Brain microvascular endothelial cell (primary cell): ENCODE data around the gene RBFOX2.

Experiments used
- DNase-seq: peaks from one replicate; pipeline ENCODE4 v3.0.0-alpha.2; 2020
- H3K27ac ChIP-seq: fragments of 250-450 bp; sonication (Bioruptor Pico); 2 replicates; pipeline ENCODE4 v1.5.1; 2020; ENCODE audit warnings: mild to moderate bottlenecking, moderate library complexity
- H3K27me3 ChIP-seq: fragments of 250-450 bp; sonication (Bioruptor Pico); replicated peaks from 2 replicates; pipeline ENCODE4 v1.5.1; 2020; ENCODE audit warnings: mild to moderate bottlenecking
- H3K36me3 ChIP-seq: fragments of 250-450 bp; sonication (Bioruptor Pico); replicated peaks from 2 replicates; pipeline ENCODE4 v1.5.1; 2020; ENCODE audit warnings: mild to moderate bottlenecking
- H3K4me3 ChIP-seq: 2 replicates; pipeline ENCODE4 v1.5.1; 2011; ENCODE audit warnings: low read depth, mild to moderate bottlenecking, control low read depth, low read length, moderate library complexity
- in situ Hi-C: cut with HindIII; loops from 2 replicates; pipeline ENCODE4 v1.10.0; 2017; ENCODE audit warnings: low sequenced_read_pairs, low pct_ligation_motif_present
- TF ChIP-seq, protein P1 (sequence below): IDR thresholded peaks from 2 replicates; pipeline ENCODE4 v1.5.1; 2011; ENCODE audit warnings: low read depth, mild to moderate bottlenecking, moderate library complexity, low read length, control low read depth, inconsistent platforms; ENCODE audit errors: missing control alignments

RBFOX2 gene

DNA sequence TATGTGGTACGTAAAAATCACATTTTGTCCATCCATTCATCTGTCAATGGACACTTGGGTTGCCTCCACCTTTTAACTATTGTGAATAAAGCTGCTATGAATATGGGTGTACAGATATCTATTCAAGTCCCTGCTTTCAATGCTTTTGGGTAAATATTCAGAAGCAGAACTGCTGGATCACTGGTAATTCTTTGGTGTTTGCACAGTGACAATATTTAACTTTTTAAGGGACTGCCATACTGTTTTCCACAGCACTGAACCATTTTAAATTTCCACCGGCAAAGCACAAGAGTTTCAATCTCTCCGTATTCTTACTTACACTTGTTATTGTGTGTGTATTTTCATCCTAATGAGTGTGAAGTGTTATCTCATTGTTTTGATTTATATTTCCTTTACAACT is 79.4 kb downstream of the RBFOX2 start:
- H3K27me3 ChIP-seq: no peaks in the 10 kb centered on the region
- no peak for DNase-seq
- in situ Hi-C loops: no loop called here
- TF ChIP-seq, protein P1, sequence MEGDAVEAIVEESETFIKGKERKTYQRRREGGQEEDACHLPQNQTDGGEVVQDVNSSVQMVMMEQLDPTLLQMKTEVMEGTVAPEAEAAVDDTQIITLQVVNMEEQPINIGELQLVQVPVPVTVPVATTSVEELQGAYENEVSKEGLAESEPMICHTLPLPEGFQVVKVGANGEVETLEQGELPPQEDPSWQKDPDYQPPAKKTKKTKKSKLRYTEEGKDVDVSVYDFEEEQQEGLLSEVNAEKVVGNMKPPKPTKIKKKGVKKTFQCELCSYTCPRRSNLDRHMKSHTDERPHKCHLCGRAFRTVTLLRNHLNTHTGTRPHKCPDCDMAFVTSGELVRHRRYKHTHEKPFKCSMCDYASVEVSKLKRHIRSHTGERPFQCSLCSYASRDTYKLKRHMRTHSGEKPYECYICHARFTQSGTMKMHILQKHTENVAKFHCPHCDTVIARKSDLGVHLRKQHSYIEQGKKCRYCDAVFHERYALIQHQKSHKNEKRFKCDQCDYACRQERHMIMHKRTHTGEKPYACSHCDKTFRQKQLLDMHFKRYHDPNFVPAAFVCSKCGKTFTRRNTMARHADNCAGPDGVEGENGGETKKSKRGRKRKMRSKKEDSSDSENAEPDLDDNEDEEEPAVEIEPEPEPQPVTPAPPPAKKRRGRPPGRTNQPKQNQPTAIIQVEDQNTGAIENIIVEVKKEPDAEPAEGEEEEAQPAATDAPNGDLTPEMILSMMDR: no peak
- H3K27ac ChIP-seq: no peak overlapping the region
- no peaks in the 10 kb centered on the region for H3K36me3 ChIP-seq
- H3K4me3 ChIP-seq: no peak overlapping the region

DNA sequence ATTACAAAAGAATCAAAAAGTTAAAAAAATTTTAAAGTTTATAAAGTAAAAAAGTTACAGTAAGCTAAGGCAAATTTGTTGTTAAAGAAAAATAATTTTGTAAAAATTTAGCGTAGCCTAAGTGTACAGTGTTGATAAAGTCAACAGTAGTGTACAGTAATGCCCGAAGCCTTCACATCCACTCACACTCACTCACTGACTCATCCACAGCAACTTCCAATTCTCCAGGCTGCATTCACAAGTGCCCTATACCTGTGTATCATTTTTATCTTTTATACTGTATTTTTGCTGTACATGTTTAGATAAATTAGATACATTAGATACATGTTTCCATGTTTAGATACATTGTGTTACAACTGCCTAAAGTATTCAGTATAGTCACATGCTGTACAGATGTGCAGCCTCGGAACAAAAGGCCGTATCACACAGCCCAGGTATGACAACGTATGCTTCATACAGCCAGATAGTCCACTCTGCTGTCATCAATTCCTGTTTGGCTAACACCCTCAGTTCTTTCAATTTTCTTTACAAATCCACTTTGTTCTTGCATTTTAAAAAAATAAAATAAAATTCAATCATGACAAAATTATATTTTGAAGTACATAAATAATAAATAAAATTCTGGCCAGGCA is 80.7 kb downstream of the RBFOX2 start:
- TF ChIP-seq, protein P1: no peak
- Histone ChIP-seq H3K36me3 (no peaks in the 10 kb centered on the region), H3K4me3 (no peak overlapping the region), H3K27ac (no peak overlapping the region), H3K27me3 (no peaks in the 10 kb centered on the region)
- in situ Hi-C loops: no loop called here
- DNase-seq: peak; percentile 45

DNA sequence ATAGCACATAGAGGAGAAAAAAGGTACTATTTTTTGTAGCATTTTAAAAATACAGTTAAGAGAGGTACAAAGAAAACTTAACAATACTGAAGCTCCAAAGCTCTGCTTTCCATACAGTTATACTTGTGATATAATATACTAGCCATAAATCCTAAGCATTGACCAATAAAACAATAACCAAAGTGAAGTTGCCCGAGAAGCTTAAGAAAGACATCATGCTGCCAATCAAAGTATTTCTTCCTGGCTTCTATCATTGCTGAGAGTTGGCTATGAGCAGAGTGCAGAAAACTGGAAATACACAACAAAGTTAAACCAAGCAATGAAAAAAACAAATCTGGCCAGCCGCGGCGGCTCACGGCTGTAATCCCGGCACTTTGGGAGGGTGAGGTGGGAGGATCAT is 84.2 kb downstream of the RBFOX2 start:
- H3K27ac ChIP-seq: no peak overlapping the region
- no peak for DNase-seq
- in situ Hi-C loops: no loop called here
- TF ChIP-seq, protein P1: no peak
- H3K27me3 ChIP-seq: no peaks in the 10 kb centered on the region
- no peak overlapping the region for H3K4me3 ChIP-seq
- no peaks in the 10 kb centered on the region for H3K36me3 ChIP-seq

DNA sequence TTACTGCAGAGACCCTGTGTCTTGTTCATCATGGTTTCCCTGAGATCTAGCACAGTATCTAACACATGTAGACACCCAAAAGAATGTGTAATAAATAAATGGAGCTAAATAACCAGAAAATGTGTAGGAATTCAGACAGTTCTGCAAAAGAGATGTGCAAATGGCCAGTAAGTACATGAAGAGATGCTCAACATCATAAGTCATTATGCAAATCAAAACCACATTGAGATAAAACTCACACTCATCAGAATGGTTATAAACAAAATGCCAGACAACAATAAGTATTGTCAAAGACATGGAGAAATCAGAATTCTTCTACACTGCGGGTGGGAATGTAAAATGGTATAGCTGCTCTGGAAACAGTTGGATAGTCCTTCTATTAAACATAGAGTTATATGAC is 88.5 kb downstream of the RBFOX2 start:
- H3K27me3 ChIP-seq: no peaks in the 10 kb centered on the region
- no peak for DNase-seq
- in situ Hi-C loops: no loop called here

DNA sequence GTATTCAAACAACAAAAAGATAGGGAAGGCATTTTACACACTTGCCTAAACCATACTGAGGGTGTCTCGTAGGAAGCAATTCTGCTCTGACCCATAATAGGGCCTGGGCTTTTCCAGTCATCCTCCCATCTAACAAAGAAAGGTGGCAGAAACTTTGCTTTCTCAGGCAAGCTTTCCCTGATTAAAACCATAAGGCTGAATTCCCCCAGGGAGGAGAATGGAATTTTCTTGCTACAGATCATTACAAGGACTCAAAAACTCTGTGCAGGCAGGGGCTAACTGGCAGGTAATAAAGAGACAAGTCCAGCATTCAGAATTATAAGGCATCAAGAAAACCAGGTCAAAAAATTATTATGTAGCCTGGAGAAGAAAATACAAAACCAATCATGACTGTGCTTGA is 90.4 kb downstream of the RBFOX2 start:
- Histone ChIP-seq H3K4me3 (no peak overlapping the region), H3K36me3 (no peaks in the 10 kb centered on the region), H3K27me3 (no peaks in the 10 kb centered on the region), H3K27ac (no peak overlapping the region)
- no peak for DNase-seq
- in situ Hi-C loops: no loop called here
- TF ChIP-seq, protein P1: no peak

More for the DNA sequence above, 88.5 kb downstream of the RBFOX2 start:
- TF ChIP-seq, protein P1: no peak
- no peak overlapping the region for H3K27ac ChIP-seq
- no peaks in the 10 kb centered on the region for H3K36me3 ChIP-seq
- H3K4me3 ChIP-seq: no peak overlapping the region

DNA sequence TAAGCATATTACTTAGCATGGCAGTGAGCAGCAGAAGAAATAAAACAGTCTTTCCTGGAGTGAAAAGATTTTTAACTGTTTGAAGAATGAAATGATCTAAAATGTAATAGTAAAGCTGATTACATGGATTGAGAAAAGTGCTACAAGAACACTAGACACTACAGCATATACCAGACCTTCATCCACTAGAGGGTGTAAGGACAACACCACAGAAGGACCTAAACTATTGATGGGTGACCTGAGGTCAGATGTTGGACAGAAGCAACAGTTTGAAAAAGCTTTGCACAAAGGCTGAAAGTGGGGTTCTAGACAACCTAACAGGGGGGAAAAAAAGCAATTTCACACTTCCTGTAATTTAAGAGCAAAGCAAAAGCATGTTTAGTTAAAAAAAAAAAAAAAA is 97.7 kb downstream of the RBFOX2 start:
- Histone ChIP-seq H3K27ac (no peak overlapping the region), H3K27me3 (no peaks in the 10 kb centered on the region), H3K36me3 (no peaks in the 10 kb centered on the region), H3K4me3 (no peak overlapping the region)
- in situ Hi-C loops: no loop called here
- DNase-seq: peak; percentile 67
- TF ChIP-seq, protein P1: peak; percentile 64
